ENCODE data around the gene RRP8. TPM values are rescaled to one million over a fixed set of nuclear protein-coding genes. Genes with fewer than 3 reads are reported as not detected.

Gene RRP8
- polyA plus RNA-seq, 3 donors = 17.5 to 29.9 (median 22.0) TPM

- no peak for DNase-seq
Observed at GRCh38 chr11:6571434-6572008, 31.9 kb downstream of the RRP8 start.

- DNase-seq = no peak
Observed at GRCh38 chr11:6570691-6571427, 32.6 kb downstream of the RRP8 start.

- DNase-seq = no peak
Observed at GRCh38 chr11:6569706-6570105, 33.7 kb downstream of the RRP8 start.

- peak; percentile 44 for DNase-seq
Observed at GRCh38 chr11:6568191-6568918, 35.1 kb downstream of the RRP8 start.

- no peak for DNase-seq
Observed at GRCh38 chr11:6567371-6567745, 36.1 kb downstream of the RRP8 start.

- DNase-seq = no peak
Observed at GRCh38 chr11:6566704-6567370, 36.6 kb downstream of the RRP8 start.

- DNase-seq = no peak
Observed at GRCh38 chr11:6565988-6566703, 37.3 kb downstream of the RRP8 start.

GRCh38 chr11:6565325-6565724 lies 38.1 kb downstream of the RRP8 start:
- DNase-seq = no peak

- DNase-seq = no peak
Observed at GRCh38 chr11:6563667-6564066, 39.7 kb downstream of the RRP8 start.

- no peak for DNase-seq
Observed at GRCh38 chr11:6563121-6563619, 40.2 kb downstream of the RRP8 start.

- DNase-seq = no peak
Observed at GRCh38 chr11:6561288-6561687, 42.1 kb downstream of the RRP8 start.

GRCh38 chr11:6559369-6559768 lies 44.0 kb downstream of the RRP8 start:
- DNase-seq = no peak

- DNase-seq = no peak
Observed at GRCh38 chr11:6557761-6558674, 45.4 kb downstream of the RRP8 start.

GRCh38 chr11:6557063-6557462 lies 46.4 kb downstream of the RRP8 start:
- DNase-seq = no peak

- peak; percentile 44 for DNase-seq
Observed at GRCh38 chr11:6556139-6556949, 47.1 kb downstream of the RRP8 start.

- DNase-seq = no peak
Observed at GRCh38 chr11:6554828-6555706, 48.3 kb downstream of the RRP8 start.

GRCh38 chr11:6553634-6554033 lies 49.8 kb downstream of the RRP8 start:
- DNase-seq = no peak

GRCh38 chr11:6548641-6549040 lies 54.8 kb downstream of the RRP8 start:
- DNase-seq = no peak

- DNase-seq = no peak
Observed at GRCh38 chr11:6548121-6548520, 55.3 kb downstream of the RRP8 start.

Data from renal pelvis (tissue), 4 donors.